SU-DHL-6 (cell line): Measurements from ENCODE around the gene NUDT21.

Source experiments
- EZH2phosphoT487 ChIP-seq: fragments of 200-600 bp; sonication (generic), shearing (Covaris generic); conservative IDR thresholded peaks from 2 replicates; pipeline ENCODE4 v1.6.1; 2018; ENCODE audit warnings: mild to moderate bottlenecking, antibody characterized with exemption, low read length, moderate library complexity, mixed read lengths
- TF ChIP-seq, protein P1 (sequence below): fragments of 200-600 bp; sonication (generic); IDR thresholded peaks from one replicate; pipeline ENCODE4 v1.5.1; 2017; ENCODE audit warnings: antibody characterized with exemption, mild to moderate bottlenecking, low read length, moderate library complexity; ENCODE audit not compliant: insufficient read depth, poor library complexity, severe bottlenecking

DNA sequence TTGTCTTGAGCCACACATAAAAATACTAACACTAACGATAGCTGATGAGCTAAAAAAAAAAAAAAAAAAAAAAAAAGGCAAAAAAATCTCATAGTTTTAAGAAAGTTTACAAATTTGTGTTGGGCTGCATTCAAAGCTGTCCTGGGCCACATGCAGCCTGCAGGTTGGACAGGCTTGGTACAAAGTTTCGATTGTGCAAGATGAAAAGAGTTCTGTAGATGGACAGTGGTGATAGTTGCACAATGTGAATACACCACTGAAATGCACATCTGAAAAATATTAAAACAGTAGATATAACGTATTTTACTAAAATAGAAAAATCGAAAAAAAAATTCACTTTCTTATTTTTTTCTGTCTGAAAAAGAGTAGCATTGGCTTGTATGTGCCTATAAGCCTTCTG, 68.7 kb downstream of the NUDT21 start:
- TF ChIP-seq, protein P1, sequence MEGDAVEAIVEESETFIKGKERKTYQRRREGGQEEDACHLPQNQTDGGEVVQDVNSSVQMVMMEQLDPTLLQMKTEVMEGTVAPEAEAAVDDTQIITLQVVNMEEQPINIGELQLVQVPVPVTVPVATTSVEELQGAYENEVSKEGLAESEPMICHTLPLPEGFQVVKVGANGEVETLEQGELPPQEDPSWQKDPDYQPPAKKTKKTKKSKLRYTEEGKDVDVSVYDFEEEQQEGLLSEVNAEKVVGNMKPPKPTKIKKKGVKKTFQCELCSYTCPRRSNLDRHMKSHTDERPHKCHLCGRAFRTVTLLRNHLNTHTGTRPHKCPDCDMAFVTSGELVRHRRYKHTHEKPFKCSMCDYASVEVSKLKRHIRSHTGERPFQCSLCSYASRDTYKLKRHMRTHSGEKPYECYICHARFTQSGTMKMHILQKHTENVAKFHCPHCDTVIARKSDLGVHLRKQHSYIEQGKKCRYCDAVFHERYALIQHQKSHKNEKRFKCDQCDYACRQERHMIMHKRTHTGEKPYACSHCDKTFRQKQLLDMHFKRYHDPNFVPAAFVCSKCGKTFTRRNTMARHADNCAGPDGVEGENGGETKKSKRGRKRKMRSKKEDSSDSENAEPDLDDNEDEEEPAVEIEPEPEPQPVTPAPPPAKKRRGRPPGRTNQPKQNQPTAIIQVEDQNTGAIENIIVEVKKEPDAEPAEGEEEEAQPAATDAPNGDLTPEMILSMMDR: no peak
- TF ChIP-seq EZH2phosphoT487: no peak
